ENCODE measurements around the gene KYAT1. TPM values are rescaled to one million over a fixed set of nuclear protein-coding genes. Genes with fewer than 3 reads are reported as not detected.

KYAT1 gene
- total and polyA plus RNA-seq, 2 of the 8 experiments (the other 6 are each of a cell fraction or from before 2014, with no cell fraction given): 30.4 to 42.2 TPM

GRCh38 chr9:128802482-128802881 is 79.3 kb downstream of the KYAT1 start:
- ChIA-PET POLR2A (ENCODE audit: partially characterized antibody) (interaction anchor here (0.7 kb wide), 1 partner anchor 24 kb away, joined by 3 read pairs; no protein-coding TSS in a partner anchor), CTCF (ENCODE audit: partially characterized antibody) (interaction anchor here (0.6 to 1.3 kb wide), 5 partner anchors 16 to 126 kb away, joined by 3 to 4 read pairs (median 3); partner anchors contain the start of gene ENDOG)
- H4K8ac ChIP-seq (ENCODE audit: extremely low read depth, insufficient read depth, low read length): no peak overlapping the region
- H4K20me1 ChIP-seq (replicated peaks in 1 of 2; ENCODE audit: control insufficient read depth in 1 of 2, insufficient read depth in 2 of 2, low read length in 2 of 2): peaks cover 0 to 3% of the 10 kb centered on the region in 2 experiments
- H3K4me2 ChIP-seq (ENCODE audit: insufficient read depth in 1 of 2, low read depth in 2 of 2, low read length in 2 of 2): no peak overlapping the region
- H2AFZ ChIP-seq (ENCODE audit: low read length): no peak overlapping the region
- TF ChIP-seq GABPA (IDR thresholded peaks at IDR 0.05; ENCODE audit: borderline replicate concordance, insufficient read depth, low read length): no peak
- TF ChIP-seq NRF1 (IDR thresholded peaks at IDR 0.05; ENCODE audit: low read depth, low read length): no peak
- TF ChIP-seq SIX5 (IDR thresholded peaks at IDR 0.05; ENCODE audit: low read depth, low read length): no peak
- TF ChIP-seq SAP30 (IDR thresholded peaks at IDR 0.05; ENCODE audit: insufficient read depth, insufficient replicate concordance, low read length): no peak
- TF ChIP-seq KDM5A (IDR thresholded peaks at IDR 0.05; ENCODE audit: low read length): no peak
- no peak for TF ChIP-seq SIN3A (conservative IDR thresholded peaks at IDR 0.05 in 1 of 2, IDR thresholded peaks at IDR 0.05 in 1 of 2; ENCODE audit: low read depth in 1 of 2, low read length in 2 of 2)
- TF ChIP-seq SRF (IDR thresholded peaks at IDR 0.05; ENCODE audit: low read depth, low read length): no peak
- TF ChIP-seq EP300 (IDR thresholded peaks at IDR 0.05; ENCODE audit: borderline replicate concordance in 1 of 2, low read depth in 2 of 2, low read length in 2 of 2): no peak
- no peak for TF ChIP-seq SUZ12 (IDR thresholded peaks at IDR 0.05; ENCODE audit: low read length)
- no peak for TF ChIP-seq ASH2L (IDR thresholded peaks at IDR 0.05; ENCODE audit: low read length)
- no peak for TF ChIP-seq TCF12 (IDR thresholded peaks at IDR 0.05; ENCODE audit: low read depth, low read length)
- TF ChIP-seq ZNF274 (IDR thresholded peaks at IDR 0.05; ENCODE audit: borderline replicate concordance, extremely low read depth, low read length): no peak
- 94% methylated on average over 4 of the region's 4 CpGs; no CpG with 5 or more reads in 1 of the 2 experiments for WGBS, 2 experiments (ENCODE audit: extremely low coverage in 1 of 2, insufficient coverage in 1 of 2, insufficient read length in 1 of 2, insufficient replicate concordance in 2 of 2, low coverage in 1 of 2, low lambda C conversion rate in 2 of 2, missing lambda C conversion rate in 1 of 2)
- no peak overlapping the region for H3K4ac ChIP-seq (replicated peaks; ENCODE audit: insufficient read length, low read depth, low read length)
- H3K23ac ChIP-seq (ENCODE audit: insufficient read length): no peak overlapping the region
- DNase-seq (ENCODE audit: low read depth in 1 of 2, low spot score in 2 of 2): no peak
- no peak overlapping the region for H3K9ac ChIP-seq (replicated peaks in 1 of 4; ENCODE audit: extremely low read depth in 1 of 4, low read depth in 3 of 4, low read length in 3 of 4)
- H2AK5ac ChIP-seq (ENCODE audit: low read depth, low read length): no peak overlapping the region
- H2BK20ac ChIP-seq (ENCODE audit: low read length): no peak overlapping the region
- no peak overlapping the region for H3K27ac ChIP-seq (ENCODE audit: low read depth, low read length)
- H2BK15ac ChIP-seq (ENCODE audit: low read length): no peak overlapping the region
- no peaks in the 10 kb centered on the region for H3K79me1 ChIP-seq (ENCODE audit: low read depth, low read length)
- H2BK5ac ChIP-seq (ENCODE audit: low read depth, low read length): no peak overlapping the region
- H3K56ac ChIP-seq (replicated peaks; ENCODE audit: insufficient read length, low read depth, low read length): no peak overlapping the region
- H4K5ac ChIP-seq (ENCODE audit: insufficient read length, low read depth, low read length): no peak overlapping the region
- no peak overlapping the region for H3K14ac ChIP-seq (ENCODE audit: insufficient read length)
- no peak overlapping the region for H3K4me3 ChIP-seq (ENCODE audit: extremely low read depth in 1 of 4, insufficient read depth in 2 of 4, low read depth in 3 of 4, low read length in 4 of 4)
- FAIRE-seq: no peak
- no peaks in the 10 kb centered on the region for H3K4me1 ChIP-seq (replicated peaks in 1 of 4; ENCODE audit: control insufficient read depth in 3 of 4, insufficient read depth in 4 of 4, low read length in 3 of 4)
- no peak overlapping the region for H2BK12ac ChIP-seq (ENCODE audit: low read depth, low read length)
- no peak overlapping the region for H4K91ac ChIP-seq (replicated peaks; ENCODE audit: insufficient read length, low read length)
- H2BK120ac ChIP-seq (replicated peaks; ENCODE audit: low read depth, low read length): no peak overlapping the region
- H3K79me2 ChIP-seq (ENCODE audit: control insufficient read depth in 1 of 2, insufficient read depth in 2 of 2, low read length in 2 of 2): no peaks in the 10 kb centered on the region
- H3K18ac ChIP-seq (ENCODE audit: extremely low read depth, low read length): no peak overlapping the region
- no peaks in the 10 kb centered on the region for H3K27me3 ChIP-seq (replicated peaks in 1 of 4; ENCODE audit: control insufficient read depth in 3 of 4, extremely low read depth in 1 of 4, insufficient read depth in 3 of 4, low read length in 3 of 4)
- H3K23me2 ChIP-seq (ENCODE audit: low read depth, low read length): no peaks in the 10 kb centered on the region
- H3K9me3 ChIP-seq (ENCODE audit: insufficient read depth in 2 of 2, low read depth in 1 of 2, low read length in 1 of 2): no peaks in the 10 kb centered on the region
- peaks cover 4 to 21% (median 15%) of the 10 kb centered on the region in 4 experiments; a peak in 7 of 8 replicates for H3K36me3 ChIP-seq (ENCODE audit: control insufficient read depth in 2 of 4, insufficient read depth in 4 of 4, low read length in 3 of 4)

Measured in H1 (cell line).